A204.1 (cell line): ENCODE data around the gene S1PR5.
A peak's percentile ranks its signal among the peaks of the same experiment; 100 is the strongest.
"Not testable (repeated sequence)": the region's sequence is repeated elsewhere in the genome, so short reads cannot be mapped to it uniquely, and the experiment has no call there.

Experiments
- FAIRE-seq: peaks from 2 replicates; lab custom pipeline; 2012; peaks lifted over from hg19 to GRCh38; lab: Jason Lieb, UNC

The S1PR5 gene

GRCh38 chr19:10544242-10544752 is 27.1 kb upstream of the S1PR5 start:
- no peak for FAIRE-seq

DNA sequence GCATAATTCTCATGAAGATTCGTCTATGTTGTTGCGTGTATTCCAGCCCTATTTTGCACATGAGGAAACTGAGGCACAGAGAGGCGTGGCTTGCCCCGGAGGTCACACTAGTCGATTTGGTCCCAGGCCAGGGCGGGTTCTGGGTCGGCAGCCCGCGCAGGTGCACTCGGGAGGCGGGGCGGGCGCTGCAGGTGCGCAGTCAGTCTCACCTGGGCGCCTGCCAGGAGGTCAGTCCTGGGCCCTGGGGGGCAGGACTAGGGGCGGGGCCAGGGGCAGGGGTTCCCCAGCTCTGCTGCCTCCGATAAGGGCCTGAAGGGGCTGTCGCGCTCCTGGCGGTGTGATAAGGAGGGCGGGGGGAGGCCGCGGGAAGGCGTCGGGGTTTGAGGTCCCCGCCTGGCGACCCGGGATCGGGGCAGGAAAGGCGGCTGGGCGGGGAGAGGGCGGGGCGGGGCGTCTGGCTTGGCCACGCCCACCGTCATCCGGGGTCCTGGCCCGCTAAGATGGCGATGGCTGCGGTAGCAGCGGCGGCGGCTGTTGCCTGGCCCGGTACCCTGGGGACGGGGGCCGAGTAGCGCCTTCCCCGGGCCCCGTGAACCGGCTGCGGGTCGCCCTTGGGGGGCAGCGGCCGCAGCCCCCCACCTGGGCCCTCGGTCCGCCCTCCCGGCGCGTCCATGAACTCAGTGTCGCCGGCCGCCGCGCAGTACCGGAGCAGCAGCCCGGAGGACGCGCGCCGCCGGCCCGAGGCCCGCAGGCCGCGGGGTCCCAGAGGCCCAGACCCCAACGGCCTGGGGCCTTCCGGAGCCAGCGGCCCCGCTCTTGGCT is 26.4 kb upstream of the S1PR5 start, which contains the start of gene ATG4D:
ATG4D (plus strand) TSS at position 485 of the 822 bp plus-strand sequence; CDS start at position 672, 187 bp downstream.
- no peak for FAIRE-seq

- no peak for FAIRE-seq
Observed at GRCh38 chr19:10543059-10543419, 25.8 kb upstream of the S1PR5 start.

DNA sequence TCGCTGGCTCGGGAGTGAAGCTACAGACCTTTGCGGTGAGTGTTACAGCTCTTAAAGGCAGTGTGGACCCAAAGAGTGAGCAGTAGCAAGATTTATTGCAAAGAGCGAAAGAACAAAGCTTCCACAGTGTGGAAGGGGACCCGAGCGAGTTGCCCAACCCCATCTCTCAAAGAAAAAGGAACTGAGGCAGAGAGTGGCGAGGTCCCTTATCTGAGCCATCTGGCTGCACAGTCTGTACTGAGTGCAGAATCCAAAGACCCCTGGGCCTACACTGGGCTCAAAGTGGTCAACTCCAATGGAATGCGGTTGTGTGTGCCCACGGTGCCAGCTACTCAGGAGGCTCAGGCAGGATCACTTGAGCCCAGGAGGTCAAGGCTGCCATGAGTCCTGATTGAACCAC is 21.8 kb upstream of the S1PR5 start:
- not testable (repeated sequence) for FAIRE-seq

GRCh38 chr19:10538204-10538983 is 21.1 kb upstream of the S1PR5 start:
- no peak for FAIRE-seq

DNA sequence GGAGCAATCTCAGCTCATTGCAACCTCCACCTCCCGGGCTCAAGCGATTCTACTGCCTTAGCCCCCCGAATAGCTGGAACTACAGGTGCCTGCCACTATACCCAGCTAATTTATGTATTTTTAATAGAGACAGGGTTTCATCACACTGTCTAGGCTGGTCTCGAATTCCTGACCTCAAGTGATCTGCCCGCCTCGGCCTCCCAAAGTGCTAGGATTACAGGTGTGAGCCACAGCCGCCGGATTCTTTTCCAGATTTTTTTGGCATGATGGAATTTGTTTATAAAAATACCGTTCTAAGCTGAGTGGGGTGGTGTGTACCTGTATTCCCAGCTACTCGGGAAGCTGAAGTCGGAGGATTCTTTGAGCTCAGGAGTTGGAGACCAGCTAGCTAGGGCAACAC is 20.4 kb upstream of the S1PR5 start:
- no peak for FAIRE-seq

DNA sequence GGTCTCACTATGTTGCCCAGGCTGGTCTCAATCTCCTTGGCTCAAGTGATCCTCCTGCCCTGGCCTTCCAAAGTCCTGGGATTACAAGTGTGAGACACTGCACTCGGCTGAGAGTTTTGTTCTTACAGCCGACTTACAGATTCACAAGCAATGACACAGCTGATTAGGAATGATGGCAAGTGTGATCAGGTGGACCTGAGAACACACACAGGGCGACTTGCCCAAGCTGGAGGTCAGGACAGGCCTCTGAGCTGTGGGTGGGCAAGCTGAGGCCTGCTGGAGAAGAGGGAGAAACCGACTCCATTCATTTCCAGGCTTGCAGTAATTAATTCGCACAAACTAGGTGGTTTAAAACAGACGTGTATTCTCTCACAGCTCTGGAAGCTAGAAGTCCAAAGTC is 18.4 kb upstream of the S1PR5 start:
- FAIRE-seq = no peak

GRCh38 chr19:10533646-10534386 is 16.6 kb upstream of the S1PR5 start:
- no peak for FAIRE-seq

- no peak for FAIRE-seq
Observed at GRCh38 chr19:10532457-10532856, 15.2 kb upstream of the S1PR5 start.

DNA sequence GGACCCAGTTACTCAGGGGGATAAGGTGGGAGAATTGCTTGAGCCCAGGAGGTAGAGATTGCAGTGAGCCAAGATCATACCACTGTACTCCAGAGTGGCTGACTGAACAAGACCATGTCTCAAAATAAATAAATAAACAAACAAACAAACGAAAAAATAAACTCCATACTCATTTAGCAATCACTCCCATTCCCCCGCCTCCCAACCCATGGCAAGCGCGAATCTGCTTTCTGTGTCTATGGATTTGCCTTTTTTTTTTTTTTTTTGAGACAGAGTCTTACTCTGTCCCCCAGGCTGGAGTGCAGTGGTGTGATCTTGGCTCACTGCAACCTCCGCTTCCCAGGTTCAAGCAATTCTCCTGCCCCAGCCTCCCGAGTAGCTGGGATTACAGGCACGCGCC is 9.6 kb upstream of the S1PR5 start:
- FAIRE-seq = not testable (repeated sequence)

- peak; percentile 65 for FAIRE-seq
Observed at GRCh38 chr19:10525636-10526035, 8.4 kb upstream of the S1PR5 start.

GRCh38 chr19:10523135-10523636 is 5.9 kb upstream of the S1PR5 start:
- no peak for FAIRE-seq

- FAIRE-seq = no peak
Observed at GRCh38 chr19:10521461-10522171, 4.4 kb upstream of the S1PR5 start.

- FAIRE-seq = no peak
Observed at GRCh38 chr19:10520652-10521318, 3.5 kb upstream of the S1PR5 start.

DNA sequence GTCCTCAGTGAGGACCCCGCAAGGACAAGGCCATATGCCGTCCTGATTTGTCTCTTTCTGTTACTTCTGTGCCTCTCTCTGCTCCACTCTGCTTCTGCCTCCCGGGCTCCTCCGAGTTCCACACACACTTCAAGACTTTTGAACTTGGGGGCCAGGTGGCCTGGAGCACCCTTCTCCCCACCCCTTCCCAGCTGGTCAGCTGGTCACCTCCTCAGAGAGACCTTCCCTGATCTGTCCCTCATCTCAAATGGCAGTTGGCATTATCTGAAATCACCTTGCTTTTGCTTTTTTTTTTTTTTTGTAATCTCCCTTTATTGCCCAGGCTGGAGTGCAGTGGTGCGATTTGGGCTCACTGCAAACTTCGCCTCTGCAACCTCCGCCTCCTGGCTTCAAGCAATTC is 2.2 kb upstream of the S1PR5 start:
- no peak for FAIRE-seq

GRCh38 chr19:10518444-10519361 is 1.5 kb upstream of the S1PR5 start:
- FAIRE-seq = no peak

GRCh38 chr19:10517760-10518443 is 655 bp upstream of the S1PR5 start:
- no peak for FAIRE-seq

DNA sequence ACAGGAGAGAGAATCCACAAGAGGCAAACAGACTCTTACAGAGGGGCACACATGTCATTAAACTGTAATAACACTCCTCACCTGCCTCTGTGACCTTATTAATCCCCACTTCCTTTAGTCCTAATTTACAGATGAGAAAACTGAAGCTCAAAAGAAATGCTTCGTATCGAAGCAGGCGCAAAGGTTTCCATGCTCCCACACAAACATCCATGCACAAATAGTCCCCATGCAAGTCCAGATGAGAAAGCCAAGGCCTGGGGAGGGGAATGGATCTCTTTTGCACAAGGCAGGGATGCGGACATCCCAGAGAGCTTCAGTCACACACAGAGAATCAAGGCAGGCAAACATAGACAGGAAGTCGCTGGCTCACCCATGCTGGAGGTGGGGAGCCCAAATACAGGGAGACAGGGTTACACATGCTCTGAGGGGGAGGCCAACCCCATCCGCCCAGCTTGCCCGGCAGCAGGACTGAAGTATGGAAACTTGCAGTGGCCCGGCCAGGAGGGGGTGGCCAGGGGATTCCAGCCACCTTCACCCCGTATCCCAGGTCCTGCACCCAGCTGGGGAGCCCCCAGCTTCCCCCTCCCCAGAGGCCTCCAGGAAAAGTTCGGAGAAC is 468 bp downstream of the S1PR5 start:
- no peak for FAIRE-seq

DNA sequence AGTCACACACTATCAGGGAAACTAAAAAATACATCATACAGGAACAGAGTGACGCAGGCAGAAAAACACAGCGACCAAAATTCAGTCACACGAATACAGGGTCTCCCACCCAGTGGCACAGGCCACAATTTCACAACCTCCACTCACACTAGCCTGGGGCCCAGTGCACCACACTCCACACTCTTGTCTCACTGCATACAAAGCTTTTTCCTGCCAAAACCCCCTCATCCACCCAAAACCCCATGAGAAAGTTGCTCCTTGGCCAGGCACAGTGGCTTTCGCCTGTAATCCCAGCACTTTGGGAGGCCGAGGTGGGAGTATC is 1.2 kb downstream of the S1PR5 start:
- no peak for FAIRE-seq
